ENCODE measurements around the gene HIP1.
"Not testable (repeated sequence)": the region's sequence is repeated elsewhere in the genome, so short reads cannot be mapped to it uniquely, and the experiment has no call there.

The HIP1 gene

DNA sequence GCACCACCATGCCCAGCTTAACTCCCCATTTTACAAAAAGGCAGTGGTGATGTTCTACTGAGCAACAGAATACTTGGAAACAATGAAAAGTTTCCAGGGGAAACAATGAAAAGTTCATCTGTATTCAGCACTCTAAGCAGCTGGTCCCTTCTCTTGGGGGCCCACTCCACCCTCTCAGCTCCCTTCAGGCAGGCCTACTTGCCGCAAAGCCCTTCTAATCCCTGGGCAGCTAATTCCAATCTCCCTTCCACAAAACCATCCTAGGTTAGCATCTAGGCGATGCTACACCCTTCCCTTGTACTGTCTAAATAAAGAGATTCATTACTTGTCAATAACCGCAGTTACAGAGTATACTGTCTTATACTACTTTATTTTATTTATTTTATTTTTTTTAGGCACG lies 167.5 kb downstream of the HIP1 start:
- TF ChIP-seq CTCF (conservative IDR thresholded peaks at IDR 0.05; ENCODE audit: low read depth), result no peak
- ChIA-PET CTCF (interaction anchor here (0.6 kb wide), 1 partner anchor 191 kb away, joined by 3 read pairs; no protein-coding TSS in a partner anchor), POLR2A (ENCODE audit: low non-redundant PET) (no interaction called here)
- no peak for DNase-seq (ENCODE audit: low spot score)
- no peak overlapping the region for H3K27ac ChIP-seq

GRCh38 chr7:75569629-75570282 lies 169.0 kb downstream of the HIP1 start:
- H3K27ac ChIP-seq; POLR2A ChIA-PET (ENCODE audit: low non-redundant PET); DNase-seq (ENCODE audit: low spot score): not testable (repeated sequence)
- CTCF ChIA-PET, result interaction anchor here (0.6 kb wide), 1 partner anchor 187 kb away, joined by 4 read pairs; no protein-coding TSS in a partner anchor

DNA sequence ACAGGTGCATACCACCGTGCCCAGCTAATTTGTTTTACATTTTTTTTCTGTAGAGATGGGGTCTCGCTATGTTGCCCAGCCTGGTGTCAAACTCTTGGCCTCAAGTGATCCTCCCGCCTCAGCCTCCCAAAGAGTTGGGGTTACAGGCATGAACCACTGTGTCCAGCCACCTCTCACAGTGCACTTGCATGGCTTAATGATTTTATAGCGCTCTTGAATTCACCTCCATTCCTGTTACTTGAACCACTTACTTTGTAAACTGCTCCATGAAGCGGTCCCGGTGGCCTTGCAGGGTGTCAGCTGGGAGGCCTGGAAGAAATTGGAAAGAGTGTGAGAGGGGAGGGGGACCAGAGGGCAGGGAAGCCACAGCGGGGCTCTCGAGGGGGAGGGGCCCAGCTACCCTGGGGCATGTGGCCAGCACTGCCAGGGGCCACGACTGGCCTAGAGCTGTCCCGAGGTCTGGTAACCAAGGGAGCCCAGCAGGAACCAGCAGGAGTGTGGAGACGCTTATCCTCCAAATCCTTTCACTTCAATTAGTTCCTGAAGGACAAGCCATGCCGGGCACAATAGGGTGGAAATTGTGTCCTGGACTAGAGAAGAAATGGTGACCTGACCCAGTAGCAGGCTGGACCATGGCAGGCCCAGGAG lies 170.7 kb downstream of the HIP1 start:
- no peak overlapping the region for H3K27ac ChIP-seq
- CTCF ChIA-PET, result no interaction called here
- no peak for TF ChIP-seq CTCF (conservative IDR thresholded peaks at IDR 0.05; ENCODE audit: low read depth)
- POLR2A ChIA-PET (ENCODE audit: low non-redundant PET), result no interaction called here
- no peak for DNase-seq (ENCODE audit: low spot score)

DNA sequence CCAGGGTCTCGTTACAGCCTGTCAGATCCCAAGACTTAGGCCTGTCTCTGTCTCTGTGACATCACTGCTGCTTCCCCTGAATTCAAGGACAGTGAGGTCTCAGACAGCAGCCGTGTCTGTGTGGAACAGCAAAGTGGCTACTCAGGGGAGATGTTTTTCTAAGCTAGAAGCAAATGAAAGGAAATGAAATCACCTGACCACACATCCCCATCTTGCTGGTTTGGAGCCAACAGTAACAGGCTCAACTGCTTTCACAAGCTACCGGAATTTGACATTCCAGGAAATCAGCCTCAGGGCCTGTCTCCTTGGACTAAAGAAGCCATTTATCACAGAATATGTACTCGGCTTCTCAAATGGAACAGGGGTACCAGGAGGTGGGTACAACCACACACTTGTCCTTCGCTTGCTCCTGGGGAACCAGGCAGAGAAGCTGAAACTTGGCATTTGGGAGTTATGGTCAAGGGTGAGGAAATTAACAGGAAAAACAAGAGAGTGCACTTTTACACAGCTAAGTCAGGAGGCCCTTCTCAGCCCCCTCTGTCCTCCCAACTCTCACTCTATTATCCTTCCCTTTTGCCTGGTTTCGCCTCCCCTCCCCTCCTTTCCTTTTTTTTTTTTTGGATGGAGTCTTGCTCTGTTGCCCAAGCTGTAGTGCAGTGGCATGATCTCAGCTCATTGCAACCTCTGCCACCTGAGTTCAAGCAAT lies 173.5 kb downstream of the HIP1 start:
- POLR2A ChIA-PET (ENCODE audit: low non-redundant PET), result no interaction called here
- CTCF ChIA-PET, result interaction anchor here (0.6 kb wide), 1 partner anchor 52 kb away, joined by 4 read pairs; no protein-coding TSS in a partner anchor
- peak; percentile 87 for DNase-seq (ENCODE audit: low spot score)
- H3K27ac ChIP-seq, result peak overlapping the region; percentile 70
- TF ChIP-seq CTCF (conservative IDR thresholded peaks at IDR 0.05; ENCODE audit: low read depth), result no peak

DNA sequence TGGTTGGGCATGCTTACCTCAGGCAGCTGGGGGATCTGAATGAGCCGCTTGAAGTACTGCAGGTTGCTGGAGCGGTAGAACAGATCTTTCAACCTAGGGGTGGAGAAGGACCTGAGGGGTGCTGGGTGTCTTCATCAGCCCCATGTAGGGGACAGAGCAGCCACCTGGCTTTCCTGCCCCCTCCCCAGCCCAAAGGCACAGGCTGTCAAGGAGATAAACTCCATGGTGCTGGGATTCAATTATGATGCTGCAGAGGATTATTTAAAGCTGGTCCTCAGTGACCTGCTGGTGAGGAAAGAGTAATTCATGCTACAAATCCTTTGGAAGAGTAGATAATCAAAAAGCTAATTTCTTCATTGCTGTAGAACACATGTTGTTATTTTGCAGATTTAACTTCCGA lies 175.6 kb downstream of the HIP1 start:
- no peak for DNase-seq (ENCODE audit: low spot score)
- CTCF ChIA-PET, result no interaction called here
- H3K27ac ChIP-seq, result no peak overlapping the region
- POLR2A ChIA-PET (ENCODE audit: low non-redundant PET), result no interaction called here
- no peak for TF ChIP-seq CTCF (conservative IDR thresholded peaks at IDR 0.05; ENCODE audit: low read depth)

DNA sequence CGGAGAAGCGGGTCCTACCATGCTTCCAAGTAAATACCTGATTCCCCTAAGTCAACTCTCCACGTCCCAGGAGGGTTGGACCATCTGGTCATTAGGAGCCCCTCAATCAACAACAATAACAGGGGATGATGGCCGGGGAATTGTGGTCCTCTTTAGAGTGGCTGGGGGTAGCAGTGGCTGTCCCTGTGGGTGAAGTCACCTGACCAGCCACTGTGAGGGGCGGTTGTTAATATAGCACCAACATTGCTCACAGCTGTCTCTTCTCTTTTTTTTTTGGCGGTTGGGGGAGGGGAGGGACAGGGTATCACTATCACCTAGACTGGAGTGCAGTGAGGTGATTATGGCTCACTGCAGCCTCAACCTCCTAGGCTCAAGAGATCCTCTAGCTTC lies 178.8 kb downstream of the HIP1 start:
- no peak for TF ChIP-seq CTCF (conservative IDR thresholded peaks at IDR 0.05; ENCODE audit: low read depth)
- DNase-seq (ENCODE audit: low spot score), result no peak
- POLR2A ChIA-PET (ENCODE audit: low non-redundant PET), result no interaction called here
- no peak overlapping the region for H3K27ac ChIP-seq
- CTCF ChIA-PET, result interaction anchor here (0.5 kb wide), 1 partner anchor 66 kb away, joined by 3 read pairs; no protein-coding TSS in a partner anchor

All from RWPE1 (cell line).